Stimulated activated CD4-positive, alpha-beta T cell treated with anti-CD3 and anti-CD28 coated beads, Interleukin-15, amount 100 ng/mL, for 1 hour (primary cell): ENCODE measurements around the gene OGDH.

Source experiments
- DNase-seq, 2 donors: peaks; one replicate each; pipeline ENCODE4 v3.0.0-alpha.2; 2020; ENCODE audit warnings: low read depth in 1 of 2, low spot score in 1 of 2

Gene OGDH

GRCh38 chr7:44735403-44736165 lies 129.2 kb downstream of the OGDH start:
- no peak for DNase-seq

GRCh38 chr7:44736896-44737295 lies 130.5 kb downstream of the OGDH start:
- DNase-seq = no peak

GRCh38 chr7:44738051-44738723 lies 131.8 kb downstream of the OGDH start:
- no peak for DNase-seq

GRCh38 chr7:44738876-44739665 lies 132.6 kb downstream of the OGDH start:
- no peak for DNase-seq

- no peak for DNase-seq
Measured at GRCh38 chr7:44740055-44740454, 133.6 kb downstream of the OGDH start.

GRCh38 chr7:44743750-44744149 lies 137.3 kb downstream of the OGDH start:
- no peak for DNase-seq

GRCh38 chr7:44748045-44748947 lies 141.9 kb downstream of the OGDH start, which contains the start of gene ZMIZ2:
TSS of gene ZMIZ2 (plus strand) at chr7:44748847. CDS start at chr7:44756250, 7,403 bp downstream.
- DNase-seq = peak; percentile 88 to 91

GRCh38 chr7:44748948-44749731 lies 142.7 kb downstream of the OGDH start:
- DNase-seq = no peak

GRCh38 chr7:44749992-44750391 lies 143.6 kb downstream of the OGDH start:
- no peak for DNase-seq

- DNase-seq = no peak
Measured at GRCh38 chr7:44750424-44750823, 144.0 kb downstream of the OGDH start.

- peak in 1 of 2 donors; percentile 20 for DNase-seq
Measured at GRCh38 chr7:44750921-44751571, 144.6 kb downstream of the OGDH start.

GRCh38 chr7:44752822-44753221 lies 146.4 kb downstream of the OGDH start:
- no peak for DNase-seq

- DNase-seq = no peak
Measured at GRCh38 chr7:44754802-44755697, 148.6 kb downstream of the OGDH start.

GRCh38 chr7:44755698-44756627 lies 149.5 kb downstream of the OGDH start:
- DNase-seq = no peak

- DNase-seq = no peak
Measured at GRCh38 chr7:44756904-44757303, 150.5 kb downstream of the OGDH start.

- DNase-seq = no peak
Measured at GRCh38 chr7:44757311-44757710, 150.9 kb downstream of the OGDH start.

GRCh38 chr7:44757739-44758138 lies 151.3 kb downstream of the OGDH start:
- DNase-seq = no peak
